OCI-LY1 (cell line): Measurements from ENCODE around the gene COMMD1.

ENCODE experiments used
- H2AFZ ChIP-seq: fragments of 200-600 bp; sonication (generic), shearing (Covaris generic); 2 replicates; pipeline ENCODE4 v1.6.0; 2014; ENCODE audit warnings: antibody characterized with exemption, mild to moderate bottlenecking, low read length
- H3F3A ChIP-seq: fragments of 200-600 bp; sonication (generic), shearing (Covaris generic); 2 replicates; pipeline ENCODE4 v1.6.0; 2014; ENCODE audit warnings: mild to moderate bottlenecking, antibody characterized with exemption, low read length, moderate library complexity; ENCODE audit not compliant: insufficient read depth
- H3K27ac ChIP-seq: fragments of 200-600 bp; sonication (generic); 2 replicates; pipeline ENCODE4 v1.5.1; 2014; ENCODE audit warnings: low read length, mixed run types, mild to moderate bottlenecking, low read depth; ENCODE audit not compliant: poor library complexity, severe bottlenecking
- H3K27me3 ChIP-seq: fragments of 200-600 bp; sonication (generic); 2 replicates; pipeline ENCODE4 v1.6.0; 2014; ENCODE audit warnings: antibody characterized with exemption, mild to moderate bottlenecking, low read length, moderate library complexity; ENCODE audit not compliant: insufficient read depth
- H3K36me3 ChIP-seq: fragments of 200-600 bp; sonication (generic); 2 replicates; pipeline ENCODE4 v1.6.1; 2014; ENCODE audit warnings: mild to moderate bottlenecking, antibody characterized with exemption, low read length, moderate library complexity, mixed read lengths; ENCODE audit not compliant: insufficient read depth
- H3K4me1 ChIP-seq: fragments of 200-600 bp; sonication (generic); 2 replicates; pipeline ENCODE4 v1.5.1; 2014; ENCODE audit warnings: mild to moderate bottlenecking, low read length, moderate library complexity; ENCODE audit not compliant: insufficient read depth, severe bottlenecking
- H3K4me2 ChIP-seq: fragments of 200-600 bp; sonication (generic), shearing (Covaris generic); 2 replicates; pipeline ENCODE4 v1.6.1; 2014; ENCODE audit warnings: low read length
- H3K4me3 ChIP-seq: fragments of 200-600 bp; sonication (generic); 2 replicates; pipeline ENCODE4 v1.5.1; 2014; ENCODE audit warnings: low read length, low read depth, mild to moderate bottlenecking, mixed read lengths; ENCODE audit not compliant: poor library complexity, severe bottlenecking
- H3K79me2 ChIP-seq: fragments of 200-600 bp; shearing (Covaris generic); 2 replicates; pipeline ENCODE4 v1.6.1; 2016; ENCODE audit warnings: mixed run types, low read length, mixed read lengths; ENCODE audit not compliant: insufficient read depth
- H3K9ac ChIP-seq: fragments of 200-600 bp; sonication (generic), shearing (Covaris generic); 2 replicates; pipeline ENCODE4 v1.6.1; 2014; ENCODE audit warnings: mild to moderate bottlenecking, low read length, mixed read lengths
- H3K9me2 ChIP-seq: fragments of 200-600 bp; sonication (generic), shearing (Covaris generic); 2 replicates; pipeline ENCODE4 v1.6.1; 2014; ENCODE audit warnings: low read depth, mild to moderate bottlenecking, low read length, mixed read lengths
- H3K9me3 ChIP-seq: fragments of 200-600 bp; shearing (Covaris generic); 2 replicates; pipeline ENCODE4 v1.6.1; 2014; ENCODE audit warnings: low read length, mixed read lengths
- H4K20me1 ChIP-seq: fragments of 200-600 bp; sonication (generic), shearing (Covaris generic); 2 replicates; pipeline ENCODE4 v1.6.0; 2016; ENCODE audit warnings: mild to moderate bottlenecking, low read length; ENCODE audit not compliant: insufficient read depth
- EZH2 ChIP-seq: fragments of 200-600 bp; sonication (generic), shearing (Covaris generic); IDR thresholded peaks from 2 replicates; pipeline ENCODE4 v1.8.0; 2017; ENCODE audit warnings: borderline replicate concordance, mixed run types, mild to moderate bottlenecking, antibody characterized with exemption, low read length, moderate library complexity, mixed read lengths
- TF ChIP-seq, protein P1 (sequence below): fragments of 200-600 bp; sonication (generic), shearing (Covaris generic); IDR thresholded peaks from 2 replicates; pipeline ENCODE4 v1.5.1; 2017; ENCODE audit warnings: mild to moderate bottlenecking, antibody characterized with exemption, low read length, moderate library complexity, mixed read lengths

COMMD1 gene

DNA sequence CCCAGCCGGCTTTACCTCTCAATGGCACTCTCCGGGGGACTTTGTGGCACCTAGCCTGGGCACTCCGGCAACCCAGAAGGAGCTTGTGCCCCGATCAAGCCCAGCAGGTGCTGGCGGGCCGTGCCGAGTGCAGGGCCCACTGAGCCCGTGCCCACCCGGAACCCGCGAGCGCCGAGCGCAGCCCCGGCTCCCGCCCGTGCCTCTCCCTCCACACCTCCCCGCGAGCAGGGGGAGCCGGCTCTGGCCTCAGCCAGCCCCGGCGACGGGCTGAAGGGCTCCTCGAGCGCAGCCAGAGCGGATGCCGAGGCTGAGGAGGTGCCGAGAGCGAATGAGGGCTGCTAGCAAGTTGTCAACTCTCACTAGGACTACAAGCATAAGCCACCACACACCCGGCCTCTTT is 136.9 kb downstream of the COMMD1 start:
- TF ChIP-seq, protein P1, sequence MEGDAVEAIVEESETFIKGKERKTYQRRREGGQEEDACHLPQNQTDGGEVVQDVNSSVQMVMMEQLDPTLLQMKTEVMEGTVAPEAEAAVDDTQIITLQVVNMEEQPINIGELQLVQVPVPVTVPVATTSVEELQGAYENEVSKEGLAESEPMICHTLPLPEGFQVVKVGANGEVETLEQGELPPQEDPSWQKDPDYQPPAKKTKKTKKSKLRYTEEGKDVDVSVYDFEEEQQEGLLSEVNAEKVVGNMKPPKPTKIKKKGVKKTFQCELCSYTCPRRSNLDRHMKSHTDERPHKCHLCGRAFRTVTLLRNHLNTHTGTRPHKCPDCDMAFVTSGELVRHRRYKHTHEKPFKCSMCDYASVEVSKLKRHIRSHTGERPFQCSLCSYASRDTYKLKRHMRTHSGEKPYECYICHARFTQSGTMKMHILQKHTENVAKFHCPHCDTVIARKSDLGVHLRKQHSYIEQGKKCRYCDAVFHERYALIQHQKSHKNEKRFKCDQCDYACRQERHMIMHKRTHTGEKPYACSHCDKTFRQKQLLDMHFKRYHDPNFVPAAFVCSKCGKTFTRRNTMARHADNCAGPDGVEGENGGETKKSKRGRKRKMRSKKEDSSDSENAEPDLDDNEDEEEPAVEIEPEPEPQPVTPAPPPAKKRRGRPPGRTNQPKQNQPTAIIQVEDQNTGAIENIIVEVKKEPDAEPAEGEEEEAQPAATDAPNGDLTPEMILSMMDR, result no peak
- TF ChIP-seq EZH2, result no peak
- Histone ChIP-seq H2AFZ (no peak overlapping the region), H3F3A (0 out of 2 replicates have a peak, but pooled peaks cover 3% of the 10 kb centered on the region), H3K27me3 (no peaks in the 10 kb centered on the region), H3K4me3 (no peak overlapping the region), H3K9me3 (peaks cover 11% of the 10 kb centered on the region), H3K27ac (no peak overlapping the region), H3K36me3 (no peaks in the 10 kb centered on the region; the same call in 1 of the 2 replicates), H3K79me2 (no peaks in the 10 kb centered on the region), H3K4me2 (no peak overlapping the region), H3K4me1 (peaks cover 25% of the 10 kb centered on the region), H4K20me1 (no peaks in the 10 kb centered on the region), H3K9ac (no peak overlapping the region), H3K9me2 (no peaks in the 10 kb centered on the region)

DNA sequence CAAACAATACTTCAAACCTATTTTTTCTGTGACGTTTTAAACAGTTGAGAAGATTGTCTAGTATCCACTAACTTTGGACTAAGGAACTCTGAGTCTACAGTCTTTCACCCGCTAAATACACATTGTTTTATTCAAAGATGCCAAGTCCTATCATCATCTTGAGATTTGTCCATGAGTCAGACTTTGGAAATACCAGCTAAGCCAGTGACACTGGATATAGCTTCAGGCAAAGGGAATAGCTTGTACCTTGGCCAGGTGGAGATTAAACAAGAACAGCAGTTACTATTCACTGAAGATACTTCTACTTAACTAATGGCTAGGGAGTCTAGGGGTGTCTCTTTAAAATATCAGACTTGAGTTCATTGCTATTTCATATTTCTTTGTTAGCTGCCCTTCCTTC is 137.5 kb downstream of the COMMD1 start:
- TF ChIP-seq, protein P1, result no peak
- TF ChIP-seq EZH2, result no peak
- no peak overlapping the region for H2AFZ ChIP-seq
- H3K4me3 ChIP-seq, result no peak overlapping the region
- H3K9me3 ChIP-seq, result peaks cover 11% of the 10 kb centered on the region
- no peak overlapping the region for H3K9ac ChIP-seq
- H3F3A ChIP-seq, result 0 out of 2 replicates have a peak, but pooled peaks cover 3% of the 10 kb centered on the region
- no peaks in the 10 kb centered on the region for H3K9me2 ChIP-seq
- no peaks in the 10 kb centered on the region for H3K27me3 ChIP-seq
- no peaks in the 10 kb centered on the region for H3K79me2 ChIP-seq
- H3K36me3 ChIP-seq, result no peaks in the 10 kb centered on the region; the same call in 1 of the 2 replicates
- peaks cover 30% of the 10 kb centered on the region for H3K4me1 ChIP-seq
- H3K4me2 ChIP-seq, result no peak overlapping the region
- H4K20me1 ChIP-seq, result no peaks in the 10 kb centered on the region
- no peak overlapping the region for H3K27ac ChIP-seq

DNA sequence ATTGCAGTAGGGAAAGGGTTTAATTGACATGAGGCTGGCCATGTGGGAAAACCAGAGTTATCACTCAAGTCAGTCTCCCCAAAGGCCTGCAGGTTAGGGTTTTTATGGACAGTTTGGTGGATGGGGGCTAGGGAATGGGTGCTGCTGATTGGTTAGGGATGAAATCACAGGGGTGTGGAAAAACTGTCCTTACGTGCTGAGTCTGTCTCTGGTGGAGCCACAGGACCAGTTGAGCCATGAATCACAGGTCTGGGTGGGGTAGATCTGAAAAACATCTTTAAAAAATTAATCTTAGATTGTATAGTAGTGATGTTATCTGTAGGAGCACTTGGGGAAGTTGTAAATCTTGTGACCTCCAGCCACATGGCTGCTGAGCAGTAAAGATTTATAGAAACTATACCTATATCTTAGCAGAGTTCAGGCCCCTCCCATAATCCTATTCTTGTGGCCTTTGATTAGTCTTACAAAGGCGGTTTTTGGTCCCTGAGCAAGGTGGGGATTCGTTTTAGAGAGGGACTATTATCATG is 139.6 kb downstream of the COMMD1 start:
- H3K9me2 ChIP-seq, result no peaks in the 10 kb centered on the region
- H3K4me2 ChIP-seq, result no peak overlapping the region
- H3K79me2 ChIP-seq, result no peaks in the 10 kb centered on the region
- H3K27ac ChIP-seq, result no peak overlapping the region
- H3K4me3 ChIP-seq, result no peak overlapping the region
- H2AFZ ChIP-seq, result no peak overlapping the region
- TF ChIP-seq, protein P1, result no peak
- no peak for TF ChIP-seq EZH2
- no peaks in the 10 kb centered on the region for H3K27me3 ChIP-seq
- 0 out of 2 replicates have a peak, but pooled peaks cover 3% of the 10 kb centered on the region for H3F3A ChIP-seq
- no peak overlapping the region for H3K9ac ChIP-seq
- peaks cover 35% of the 10 kb centered on the region for H3K4me1 ChIP-seq
- H3K9me3 ChIP-seq, result peaks cover 11% of the 10 kb centered on the region
- H3K36me3 ChIP-seq, result no peaks in the 10 kb centered on the region; the same call in 1 of the 2 replicates
- no peaks in the 10 kb centered on the region for H4K20me1 ChIP-seq
